ENCODE measurements around the gene H2BW2. TPM values are rescaled to one million over a fixed set of nuclear protein-coding genes. Genes with fewer than 3 reads are reported as not detected.
"Not testable (repeated sequence)": the region's sequence is repeated elsewhere in the genome, so short reads cannot be mapped to it uniquely, and the experiment has no call there.

Gene H2BW2
- total RNA-seq, 4 donors from 2014 or later = not detected

DNA sequence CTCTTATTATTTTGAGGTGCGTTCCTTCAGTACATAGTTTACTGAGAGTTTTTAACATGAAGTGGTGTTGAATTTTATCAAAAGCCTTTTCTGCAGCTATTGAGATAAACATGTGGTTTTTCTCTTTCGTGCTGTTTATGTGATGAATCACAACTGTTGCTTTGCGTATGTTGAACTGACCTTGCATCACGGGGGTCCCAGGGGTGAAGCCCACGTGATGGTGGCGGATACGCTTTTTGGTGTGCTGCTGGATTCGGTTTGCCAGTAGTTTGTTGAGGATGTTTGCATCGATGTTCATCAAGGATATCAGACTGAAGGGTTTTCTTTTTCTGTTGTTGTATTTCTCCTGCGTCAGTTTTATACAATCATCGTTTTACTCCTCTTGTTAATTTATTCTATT lies 21.6 kb upstream of the H2BW2 start:
- Histone ChIP-seq H3K27ac (no peak overlapping the region), H3K4me3 (no peak overlapping the region), H3K9me3 (no peaks in the 10 kb centered on the region), H3K27me3 (no peaks in the 10 kb centered on the region), H3K4me1 (no peaks in the 10 kb centered on the region), H3K36me3 (no peaks in the 10 kb centered on the region)
- intact Hi-C loops (cut with DNase I; ENCODE audit: low total_unique reads) = no loop called here
- DNase-seq = no peak
- TF ChIP-seq, protein P1, sequence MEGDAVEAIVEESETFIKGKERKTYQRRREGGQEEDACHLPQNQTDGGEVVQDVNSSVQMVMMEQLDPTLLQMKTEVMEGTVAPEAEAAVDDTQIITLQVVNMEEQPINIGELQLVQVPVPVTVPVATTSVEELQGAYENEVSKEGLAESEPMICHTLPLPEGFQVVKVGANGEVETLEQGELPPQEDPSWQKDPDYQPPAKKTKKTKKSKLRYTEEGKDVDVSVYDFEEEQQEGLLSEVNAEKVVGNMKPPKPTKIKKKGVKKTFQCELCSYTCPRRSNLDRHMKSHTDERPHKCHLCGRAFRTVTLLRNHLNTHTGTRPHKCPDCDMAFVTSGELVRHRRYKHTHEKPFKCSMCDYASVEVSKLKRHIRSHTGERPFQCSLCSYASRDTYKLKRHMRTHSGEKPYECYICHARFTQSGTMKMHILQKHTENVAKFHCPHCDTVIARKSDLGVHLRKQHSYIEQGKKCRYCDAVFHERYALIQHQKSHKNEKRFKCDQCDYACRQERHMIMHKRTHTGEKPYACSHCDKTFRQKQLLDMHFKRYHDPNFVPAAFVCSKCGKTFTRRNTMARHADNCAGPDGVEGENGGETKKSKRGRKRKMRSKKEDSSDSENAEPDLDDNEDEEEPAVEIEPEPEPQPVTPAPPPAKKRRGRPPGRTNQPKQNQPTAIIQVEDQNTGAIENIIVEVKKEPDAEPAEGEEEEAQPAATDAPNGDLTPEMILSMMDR (IDR thresholded peaks at IDR 0.05) = no peak
- no peak for TF ChIP-seq POLR2A (IDR thresholded peaks at IDR 0.05)

DNA sequence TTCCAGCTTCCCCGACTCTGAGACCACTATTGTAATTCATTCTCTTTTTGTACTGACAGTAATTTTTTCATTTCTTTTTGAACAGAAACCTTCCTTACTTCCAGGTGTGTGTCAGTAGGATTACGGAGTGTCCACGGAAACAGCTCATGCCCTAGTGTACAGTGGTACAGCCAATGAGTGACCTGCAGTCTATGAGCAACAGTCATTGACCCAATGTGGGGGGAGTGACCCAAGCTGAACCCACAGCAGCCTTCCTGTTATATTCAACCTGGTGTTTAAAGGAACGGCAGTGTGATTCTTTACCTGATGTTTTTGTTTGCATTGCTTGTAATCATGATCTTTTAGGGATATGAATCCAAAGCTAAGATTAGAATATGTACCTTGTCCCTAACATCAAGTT lies 1.2 kb downstream of the H2BW2 start:
- H3K36me3 ChIP-seq = no peaks in the 10 kb centered on the region
- no peak for DNase-seq
- H3K27ac ChIP-seq = no peak overlapping the region
- H3K4me3 ChIP-seq = no peak overlapping the region
- H3K27me3 ChIP-seq = no peaks in the 10 kb centered on the region
- H3K9me3 ChIP-seq = no peaks in the 10 kb centered on the region
- intact Hi-C loops (cut with DNase I; ENCODE audit: low total_unique reads) = no loop called here
- H3K4me1 ChIP-seq = no peaks in the 10 kb centered on the region
- no peak for TF ChIP-seq POLR2A (IDR thresholded peaks at IDR 0.05)
- TF ChIP-seq, protein P1 (IDR thresholded peaks at IDR 0.05) = no peak

DNA sequence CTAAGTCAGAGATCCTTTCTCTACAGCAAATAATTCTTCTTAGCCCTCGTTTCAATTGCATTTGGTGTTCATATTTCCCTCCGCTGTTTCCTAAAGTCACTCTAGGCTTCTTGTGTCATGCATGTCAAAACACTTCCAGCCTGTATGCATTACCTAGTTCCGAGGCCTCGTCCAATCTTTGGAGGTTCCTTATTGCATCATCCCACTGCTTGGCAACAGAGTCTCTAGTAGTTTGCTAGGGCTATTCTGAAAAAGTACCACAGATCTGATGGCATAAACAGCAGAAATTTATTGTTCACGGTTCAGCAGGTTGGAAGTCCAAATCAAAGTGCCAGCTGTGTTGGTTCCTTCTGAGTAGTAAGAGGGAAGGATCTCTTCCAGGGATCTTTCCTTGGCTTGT lies 5.9 kb downstream of the H2BW2 start:
- Histone ChIP-seq H3K4me3 (no peak overlapping the region), H3K36me3 (no peaks in the 10 kb centered on the region), H3K4me1 (no peaks in the 10 kb centered on the region), H3K27ac (no peak overlapping the region), H3K27me3 (no peaks in the 10 kb centered on the region), H3K9me3 (no peaks in the 10 kb centered on the region)
- no peak for DNase-seq
- intact Hi-C loops (cut with DNase I; ENCODE audit: low total_unique reads) = no loop called here
- TF ChIP-seq, protein P1 (IDR thresholded peaks at IDR 0.05) = no peak
- TF ChIP-seq POLR2A (IDR thresholded peaks at IDR 0.05) = no peak

- DNase-seq = no peak
- H3K9me3 ChIP-seq = no peaks in the 10 kb centered on the region
- H3K27ac ChIP-seq = no peak overlapping the region
- TF ChIP-seq POLR2A (IDR thresholded peaks at IDR 0.05) = no peak
- TF ChIP-seq, protein P1 (IDR thresholded peaks at IDR 0.05) = no peak
- intact Hi-C loops (cut with DNase I; ENCODE audit: low total_unique reads) = no loop called here
- H3K4me1 ChIP-seq = no peaks in the 10 kb centered on the region
- no peak overlapping the region for H3K4me3 ChIP-seq
- no peaks in the 10 kb centered on the region for H3K36me3 ChIP-seq
- no peaks in the 10 kb centered on the region for H3K27me3 ChIP-seq
These were observed 7.4 kb downstream of the H2BW2 start for GRCh38 chrX:104047171-104047570.

DNA sequence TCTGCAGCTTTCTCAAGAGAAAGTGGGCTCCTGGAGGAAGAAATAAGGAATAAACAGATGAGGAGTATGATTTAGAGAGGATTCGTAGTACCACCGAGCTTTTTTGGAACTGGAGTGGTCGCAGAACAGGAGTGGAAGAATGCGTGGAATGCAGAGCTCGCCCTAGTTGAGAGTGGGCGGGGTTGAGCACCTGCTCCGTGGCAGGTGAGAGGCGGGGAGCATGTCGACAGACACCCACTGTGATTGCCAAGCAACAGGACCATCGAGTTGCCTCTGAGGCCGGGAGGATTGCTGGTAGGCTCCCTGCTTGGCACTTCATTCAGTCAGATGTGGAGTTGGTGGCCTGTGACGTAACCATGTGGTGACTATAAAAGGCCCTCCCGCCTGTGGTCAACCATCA lies 15.2 kb downstream of the H2BW2 start:
- H3K36me3 ChIP-seq; DNase-seq; H3K4me1 ChIP-seq; H3K27ac ChIP-seq; H3K27me3 ChIP-seq; intact Hi-C loops (cut with DNase I; ENCODE audit: low total_unique reads); H3K4me3 ChIP-seq; H3K9me3 ChIP-seq: not testable (repeated sequence)

DNA sequence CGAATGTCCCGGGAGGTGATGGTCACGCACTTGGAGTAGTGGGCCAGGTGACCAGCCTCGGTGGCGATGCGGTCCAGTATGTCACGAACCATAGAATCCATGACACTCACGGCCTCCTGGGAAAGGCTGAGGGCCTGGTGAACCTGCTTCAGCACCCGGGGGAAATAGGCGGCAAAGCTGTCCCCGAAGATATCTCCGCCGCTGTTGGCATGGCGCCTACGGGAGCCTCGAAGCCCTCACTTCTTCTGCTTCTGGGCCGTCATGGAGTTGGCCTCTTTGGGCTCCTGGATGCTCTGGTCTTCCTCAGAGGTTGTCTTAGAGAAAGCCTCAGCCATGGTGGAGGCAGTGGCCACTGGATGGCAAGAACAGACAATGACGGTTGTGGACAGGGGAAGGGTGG lies 22.9 kb downstream of the H2BW2 start:
- DNase-seq; intact Hi-C loops (cut with DNase I; ENCODE audit: low total_unique reads); H3K27ac ChIP-seq; H3K9me3 ChIP-seq; H3K4me3 ChIP-seq; H3K4me1 ChIP-seq; H3K27me3 ChIP-seq; H3K36me3 ChIP-seq: not testable (repeated sequence)

DNA sequence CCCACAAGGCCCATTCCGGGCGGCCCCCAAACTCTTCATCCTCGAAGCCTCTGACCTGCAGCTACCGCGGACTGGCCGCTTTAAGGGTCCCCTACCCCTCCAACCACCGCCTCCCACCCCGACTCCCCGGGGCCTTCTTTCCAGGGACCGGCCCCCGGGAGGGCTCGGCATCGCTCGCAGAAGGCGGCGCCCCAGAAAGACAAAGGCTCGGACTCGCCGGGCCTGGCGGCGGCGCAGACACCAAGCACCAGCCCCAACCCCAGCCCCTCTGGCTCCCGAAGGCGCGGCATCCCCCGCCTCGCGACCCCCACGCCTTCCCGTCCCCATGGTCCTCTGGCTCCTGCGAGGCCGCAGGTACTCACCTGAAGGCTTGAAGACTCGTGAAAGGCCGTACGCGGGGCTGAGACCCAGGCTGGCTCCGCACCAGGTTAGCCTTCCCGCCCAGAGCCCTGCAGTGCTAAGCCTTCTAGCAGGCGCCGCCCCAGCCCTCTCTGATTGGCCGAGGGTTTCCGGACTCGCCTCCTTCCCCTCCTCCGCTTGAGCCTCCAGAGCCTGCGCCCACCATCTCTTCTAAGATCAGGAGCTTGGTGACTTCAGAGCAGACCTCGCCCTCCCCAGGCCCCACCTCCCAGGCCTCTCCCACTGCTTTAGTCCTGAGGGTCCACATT lies 36.2 kb downstream of the H2BW2 start, which contains the start of gene TMSB15C:
TSS of gene TMSB15C (minus strand) at position 459 of the 668 bp plus-strand sequence.
- H3K4me1 ChIP-seq; intact Hi-C loops (cut with DNase I; ENCODE audit: low total_unique reads); H3K4me3 ChIP-seq; H3K27me3 ChIP-seq; H3K9me3 ChIP-seq; DNase-seq; H3K27ac ChIP-seq; H3K36me3 ChIP-seq: not testable (repeated sequence)

DNA sequence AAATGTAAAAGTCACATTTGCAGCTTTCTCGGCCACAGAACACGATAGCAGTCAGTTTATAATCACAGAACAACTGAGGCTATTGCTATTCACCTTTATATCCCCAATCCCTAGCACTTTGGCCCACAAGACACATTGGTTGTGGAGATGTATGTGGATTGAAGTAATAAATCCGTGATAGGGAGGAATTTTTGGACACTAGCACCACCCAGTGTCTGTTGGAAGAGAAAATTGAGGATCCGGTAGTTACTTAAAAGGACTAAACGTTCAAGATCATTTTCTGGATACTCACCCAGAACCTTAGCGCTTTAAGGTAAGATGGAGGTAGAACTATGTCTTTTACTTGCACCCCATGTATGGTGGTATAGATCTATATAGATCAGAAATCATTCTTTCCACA lies 38.1 kb downstream of the H2BW2 start:
- H3K9me3 ChIP-seq; H3K27me3 ChIP-seq; H3K4me3 ChIP-seq; H3K27ac ChIP-seq; H3K36me3 ChIP-seq; intact Hi-C loops (cut with DNase I; ENCODE audit: low total_unique reads); DNase-seq; H3K4me1 ChIP-seq: not testable (repeated sequence)

All from uterus (tissue), 4 donors.